HepG2 (cell line): ENCODE results near the gene USE1. TPM values are rescaled to one million over a fixed set of nuclear protein-coding genes. Genes with fewer than 3 reads are reported as not detected.

Source experiments
- CENPX ChIP-seq: sonication (generic); formaldehyde crosslinking; IDR thresholded peaks from 2 replicates; pipeline ENCODE4 v1.9.0; 2021; ENCODE audit warnings: mild to moderate bottlenecking, missing genetic modification reagents, moderate library complexity
- FOSL2 ChIP-seq: sonication (generic); formaldehyde crosslinking; IDR thresholded peaks from 2 replicates; pipeline ENCODE4 v1.4.0; 2020; ENCODE audit warnings: missing genetic modification reagents
- FOXC1 ChIP-seq: sonication (generic); formaldehyde crosslinking; IDR thresholded peaks from 2 replicates; pipeline ENCODE4 v1.8.0; 2022; ENCODE audit warnings: mild to moderate bottlenecking, missing genetic modification reagents, borderline replicate concordance
- GZF1 ChIP-seq: sonication (generic); formaldehyde crosslinking; IDR thresholded peaks from 2 replicates; pipeline ENCODE4 v1.5.1; 2020; ENCODE audit warnings: mild to moderate bottlenecking, missing genetic modification reagents
- HMGXB3 ChIP-seq: sonication (generic); formaldehyde crosslinking; IDR thresholded peaks from 2 replicates; pipeline ENCODE4 v1.4.0; 2020; ENCODE audit warnings: missing genetic modification reagents, borderline replicate concordance
- HOXA7 ChIP-seq: sonication (generic); formaldehyde crosslinking; IDR thresholded peaks from 2 replicates; pipeline ENCODE4 v1.8.1; 2022; ENCODE audit warnings: mild to moderate bottlenecking, missing genetic modification reagents, moderate library complexity
- KDM5B ChIP-seq: sonication (generic); formaldehyde crosslinking; IDR thresholded peaks from 2 replicates; pipeline ENCODE4 v1.4.0; 2020; ENCODE audit warnings: missing genetic modification reagents, mild to moderate bottlenecking, borderline replicate concordance
- MXD4 ChIP-seq: IDR thresholded peaks from 2 replicates; pipeline ENCODE4 v1.6.1; 2016; ENCODE audit warnings: mild to moderate bottlenecking, missing biosample characterization, missing genetic modification reagents
- ONECUT2 ChIP-seq: sonication (generic); formaldehyde crosslinking; IDR thresholded peaks from 2 replicates; pipeline ENCODE4 v1.4.0; 2020; ENCODE audit warnings: missing genetic modification reagents
- PHF5A ChIP-seq: IDR thresholded peaks from one replicate; pipeline ENCODE4 v1.6.1; 2018; ENCODE audit warnings: low read depth, missing genetic modification reagents; ENCODE audit not compliant: unreplicated experiment
- RELA ChIP-seq: sonication (generic); formaldehyde crosslinking; IDR thresholded peaks from 2 replicates; pipeline ENCODE4 v1.4.0; 2020; ENCODE audit warnings: missing genetic modification reagents
- SETDB1 ChIP-seq: sonication (generic); formaldehyde crosslinking; IDR thresholded peaks from 2 replicates; pipeline ENCODE4 v1.5.1; 2020; ENCODE audit warnings: missing genetic modification reagents, mild to moderate bottlenecking, borderline replicate concordance
- SOX13 ChIP-seq, 3 experiments: fragments of 450-650 bp in 1 of 3; sonication (generic) in 1 of 3; formaldehyde crosslinking in 1 of 3; IDR thresholded peaks in 2 of 3; conservative IDR thresholded peaks in 1 of 3; 2 replicates each; pipeline versions ENCODE4 v1.5.0 to v1.6.1; 2016 to 2020; ENCODE audit warnings: antibody characterized with exemption in 1 of 3, mild to moderate bottlenecking in 1 of 3, missing compliant biosample characterization in 1 of 3, missing genetic modification reagents in 1 of 3, moderate library complexity in 1 of 3
- TCF12 ChIP-seq, 2 experiments: fragments of 450-650 bp in 1 of 2; sonication (generic) in 1 of 2; formaldehyde crosslinking in 1 of 2; IDR thresholded peaks; 2 replicates each; pipeline versions ENCODE4 v1.6.1 to v1.8.0; 2017 to 2022; ENCODE audit warnings: antibody characterized with exemption in 1 of 2, mild to moderate bottlenecking in 1 of 2, missing genetic modification reagents in 1 of 2, moderate library complexity in 1 of 2
- ZNF3 ChIP-seq: IDR thresholded peaks from 2 replicates; pipeline ENCODE4 v1.7.0; 2017; ENCODE audit warnings: inconsistent platforms
- ZNF549 ChIP-seq: sonication (generic); formaldehyde crosslinking; IDR thresholded peaks from 2 replicates; pipeline ENCODE4 v1.5.0; 2020; ENCODE audit warnings: missing genetic modification reagents
- ZNF572 ChIP-seq: sonication (generic); formaldehyde crosslinking; IDR thresholded peaks from 2 replicates; pipeline ENCODE4 v1.5.1; 2020; ENCODE audit warnings: mild to moderate bottlenecking, missing genetic modification reagents
- ZNF629 ChIP-seq: sonication (generic); formaldehyde crosslinking; conservative IDR thresholded peaks from 2 replicates; pipeline ENCODE4 v1.5.0; 2020; ENCODE audit warnings: missing genetic modification reagents
- ZNF660 ChIP-seq: sonication (generic); formaldehyde crosslinking; IDR thresholded peaks from 2 replicates; pipeline ENCODE4 v1.5.1; 2020; ENCODE audit warnings: mild to moderate bottlenecking, low read depth, missing genetic modification reagents, borderline replicate concordance
- ZNF691 ChIP-seq: sonication (generic); formaldehyde crosslinking; IDR thresholded peaks from 2 replicates; pipeline ENCODE4 v1.4.0; 2020; ENCODE audit warnings: missing genetic modification reagents, low read depth, mild to moderate bottlenecking, borderline replicate concordance
- ZNF713 ChIP-seq: sonication (generic); formaldehyde crosslinking; IDR thresholded peaks from 2 replicates; pipeline ENCODE4 v1.4.0; 2020; ENCODE audit warnings: mild to moderate bottlenecking, missing genetic modification reagents
- ZNF720 ChIP-seq: sonication (generic); formaldehyde crosslinking; IDR thresholded peaks from 2 replicates; pipeline ENCODE4 v1.4.0; 2020; ENCODE audit warnings: missing genetic modification reagents
- ZNF879 ChIP-seq: sonication (generic); formaldehyde crosslinking; IDR thresholded peaks from 2 replicates; pipeline ENCODE4 v1.8.1; 2023; ENCODE audit warnings: missing genetic modification reagents
- polyA plus RNA-seq, 8 experiments: library from polyadenylated mRNA; depleted of rRNA in 3 of 8; stranded (reverse) in 7 of 8; unstranded in 1 of 8; fragments of >200 nt; fragmentation: Illumina TruSeq in 4 of 8; extraction: Trizol in 4 of 8; gene quantifications; 2 replicates each; pipeline versions ENCODE4 v1.2.1 to v1.2.3, GENCODE V29; 2011 to 2016; ENCODE audit warnings: low read depth in 4 of 8, missing spikeins in 1 of 8, mixed read lengths in 1 of 8; ENCODE audit not compliant: insufficient read depth in 1 of 8
- total RNA-seq, 5 experiments: library from RNA; depleted of rRNA; stranded (reverse); fragments of >200 nt; fragmentation: Illumina TruSeq; extraction: Trizol; gene quantifications; 2 replicates each; pipeline ENCODE4 v1.2.3, GENCODE V29; 2016; ENCODE audit warnings: low read depth in 1 of 5

The USE1 gene
- total and polyA plus RNA-seq, 2 of the 13 experiments (the other 11 are each of a cell fraction or from before 2014, with no cell fraction given): 9.9 to 17.6 TPM

- TF ChIP-seq KDM5B (CRISPR knock-in tag) (peak; percentile 61; the same call in 1 of the 2 replicates), HOXA7 (CRISPR knock-in tag) (no peak), FOSL2 (peak; percentile 82), PHF5A (CRISPR knock-in tag) (no peak), ZNF629 (CRISPR knock-in tag) (no peak; the same call in 1 of the 2 replicates), ZNF879 (CRISPR knock-in tag) (no peak), ZNF549 (CRISPR knock-in tag) (no peak), CENPX (no peak), ZNF660 (CRISPR knock-in tag) (no peak), MXD4 (CRISPR knock-in tag) (0 out of 2 replicates have a peak, but pooled peaks have one; percentile 59), RELA (no peak), ZNF691 (CRISPR knock-in tag) (peak; percentile 78; the same call in 1 of the 2 replicates), ZNF572 (CRISPR knock-in tag) (peak; percentile 50; the same call in 1 of the 2 replicates), GZF1 (no peak), FOXC1 (CRISPR knock-in tag) (peak; percentile 69), ZNF713 (CRISPR knock-in tag) (no peak), ONECUT2 (CRISPR knock-in tag) (peak; percentile 72; the same call in 1 of the 2 replicates), HMGXB3 (CRISPR knock-in tag) (no peak), SOX13 (IDR thresholded peaks at IDR 0.05) (peak; percentile 80), SOX13 (CRISPR knock-in tag; conservative IDR thresholded peaks at IDR 0.05 in 1 of 2, IDR thresholded peaks at IDR 0.05 in 1 of 2) (peak in 1 of 2 experiments; percentile 92; a peak in 2 of 4 replicates), ZNF3 (no peak), TCF12 (IDR thresholded peaks at IDR 0.05) (no peak), TCF12 (CRISPR knock-in tag; IDR thresholded peaks at IDR 0.05) (peak; percentile 97), SETDB1 (CRISPR knock-in tag) (no peak), ZNF720 (CRISPR knock-in tag) (no peak)
Observed at GRCh38 chr19:17248011-17248776, 33.0 kb downstream of the USE1 start (continued).
